GM18951 (cell line): Measurements from ENCODE around the gene GATAD2B.
"Not testable (repeated sequence)": the region's sequence is repeated elsewhere in the genome, so short reads cannot be mapped to it uniquely, and the experiment has no call there.

Experiments
- POLR2A ChIP-seq: IDR thresholded peaks from 4 replicates; pipeline ENCODE4 v1.6.1; 2011; ENCODE audit warnings: mild to moderate bottlenecking; ENCODE audit not compliant: insufficient read length, insufficient read depth; ENCODE audit errors: extremely low read depth
- in situ Hi-C: fragments of 300-500 bp; cut with MboI; formaldehyde crosslinking; loops from one replicate; pipeline ENCODE4 v1.12.0; 2022; ENCODE audit warnings: low sequenced_read_pairs, mixed read lengths, inconsistent platforms; ENCODE audit not compliant: unreplicated experiment

The GATAD2B gene

DNA sequence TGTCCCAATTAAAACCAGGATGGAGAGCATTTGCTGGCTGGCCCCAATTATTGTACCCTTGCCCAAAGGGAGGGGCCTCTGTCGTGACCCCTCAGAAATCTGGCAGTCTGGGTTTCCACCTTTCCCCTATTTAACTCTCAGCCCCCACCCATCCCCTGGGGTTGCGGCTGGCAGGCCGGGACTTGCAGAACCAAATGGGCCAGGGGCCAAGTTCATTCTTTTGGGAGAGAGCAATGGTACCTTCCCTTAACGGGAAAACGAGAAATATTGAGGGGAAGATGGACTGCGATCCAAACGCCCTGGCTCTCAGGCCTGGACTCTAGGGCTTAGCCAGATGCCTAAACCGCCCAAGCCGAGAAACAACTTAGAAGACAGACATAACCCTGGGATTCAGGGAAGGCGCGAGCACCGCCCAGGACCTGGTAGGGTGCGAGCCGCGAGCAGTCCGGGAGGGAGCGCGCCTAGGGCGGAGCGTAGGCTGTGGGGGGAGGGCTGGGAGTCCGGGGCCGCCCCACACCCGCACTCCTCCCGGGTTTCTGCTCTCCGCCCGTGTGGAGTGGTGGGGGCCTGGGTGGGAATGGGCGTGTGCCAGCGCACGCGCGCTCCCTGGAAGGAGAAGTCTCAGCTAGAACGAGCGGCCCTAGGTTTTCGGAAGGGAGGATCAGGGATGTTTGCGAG lies 147.9 kb downstream of the GATAD2B start, which contains the start of gene SLC27A3:
SLC27A3 (plus strand) TSS at position 628 of the 678 bp plus-strand sequence. CDS start 91 bp downstream, outside the sequence.
- TF ChIP-seq POLR2A = no peak
- in situ Hi-C loops = no loop called here

GRCh38 chr1:153774026-153774595 lies 148.7 kb downstream of the GATAD2B start:
- no peak for TF ChIP-seq POLR2A
- in situ Hi-C loops = no loop called here

- in situ Hi-C loops = no loop called here
These were observed 149.5 kb downstream of the GATAD2B start for GRCh38 chr1:153773096-153773921.

DNA sequence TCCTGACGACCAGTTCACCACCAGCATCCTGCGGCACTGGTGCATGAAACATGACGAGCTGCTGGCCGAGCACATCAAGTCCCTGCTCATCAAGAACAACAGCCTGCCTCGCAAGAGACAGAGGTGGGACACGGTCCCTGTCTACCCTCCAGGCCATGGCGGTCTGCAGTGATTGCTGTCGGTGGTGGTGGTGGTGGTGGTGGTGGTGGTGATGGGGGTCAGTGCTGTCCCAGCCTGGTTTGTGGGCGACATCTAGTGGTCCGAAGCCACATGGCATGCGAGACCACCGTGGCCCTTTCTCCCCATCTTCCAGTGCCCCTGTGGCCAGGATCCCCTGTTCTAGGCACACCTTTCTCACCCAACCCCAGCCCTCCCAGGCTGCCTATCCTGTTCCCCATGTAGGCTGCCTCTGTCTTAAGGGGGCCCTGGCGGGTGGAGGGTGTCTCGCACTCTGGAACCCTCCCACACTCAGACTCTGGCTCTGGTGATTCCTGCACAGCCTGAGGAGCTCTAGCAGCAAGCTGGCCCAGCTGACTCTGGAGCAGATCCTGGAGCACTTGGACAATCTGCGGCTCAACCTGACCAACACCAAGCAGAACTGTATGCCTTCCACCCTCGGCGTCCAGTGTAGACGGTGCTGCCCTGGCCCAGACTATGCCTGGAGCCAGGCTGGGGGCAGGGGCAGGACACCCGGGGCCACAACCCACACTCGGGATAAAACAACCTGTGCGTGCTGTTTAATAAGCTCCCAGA lies 150.8 kb downstream of the GATAD2B start:
- no peak for TF ChIP-seq POLR2A
- in situ Hi-C loops = no loop called here

More at GRCh38 chr1:153773096-153773921, 149.5 kb downstream of the GATAD2B start:
- TF ChIP-seq POLR2A = no peak

DNA sequence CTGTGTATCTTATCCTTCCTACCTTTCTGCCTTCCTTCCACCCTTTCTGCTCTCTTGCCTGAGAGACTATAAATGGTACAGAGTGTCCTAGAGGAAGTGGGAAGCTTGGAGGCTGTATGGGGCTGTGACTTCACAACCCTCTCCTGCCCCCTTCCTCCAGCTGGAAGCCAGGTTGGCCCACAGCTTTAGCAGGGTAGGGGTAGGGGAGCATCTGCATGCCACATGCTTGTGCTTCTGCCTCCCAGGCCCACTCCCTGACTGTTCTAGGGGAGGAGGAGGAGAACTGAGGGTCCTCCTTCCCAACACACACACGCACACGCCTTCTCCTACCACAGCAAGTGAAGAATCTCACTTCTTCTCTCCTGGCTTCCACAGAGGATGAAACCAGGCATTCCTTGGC lies 151.5 kb downstream of the GATAD2B start:
- in situ Hi-C loops = no loop called here
- TF ChIP-seq POLR2A = no peak

- no peak for TF ChIP-seq POLR2A
- in situ Hi-C loops = no loop called here
These were observed 152.0 kb downstream of the GATAD2B start for GRCh38 chr1:153770797-153771196.

DNA sequence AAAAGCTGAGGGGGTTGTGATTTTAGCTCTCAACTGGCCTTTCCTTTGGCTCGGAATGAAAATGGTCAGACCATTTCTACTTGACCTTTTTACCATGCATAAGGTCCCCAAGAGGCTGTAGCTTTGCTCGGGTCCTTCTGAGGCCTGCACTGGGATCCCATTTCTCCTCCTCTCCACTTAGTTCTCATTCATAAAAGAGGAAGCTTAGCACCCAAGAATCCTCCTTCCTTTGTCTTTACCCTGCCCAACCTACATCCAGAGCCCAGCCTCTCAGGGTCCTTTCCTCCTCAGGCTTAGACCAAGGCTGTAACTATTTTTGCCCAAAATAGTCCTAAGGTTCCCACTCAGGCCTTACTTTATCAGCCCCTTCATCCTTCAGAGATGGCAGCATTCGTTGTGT lies 153.6 kb downstream of the GATAD2B start:
- no peak for TF ChIP-seq POLR2A
- in situ Hi-C loops = no loop called here

DNA sequence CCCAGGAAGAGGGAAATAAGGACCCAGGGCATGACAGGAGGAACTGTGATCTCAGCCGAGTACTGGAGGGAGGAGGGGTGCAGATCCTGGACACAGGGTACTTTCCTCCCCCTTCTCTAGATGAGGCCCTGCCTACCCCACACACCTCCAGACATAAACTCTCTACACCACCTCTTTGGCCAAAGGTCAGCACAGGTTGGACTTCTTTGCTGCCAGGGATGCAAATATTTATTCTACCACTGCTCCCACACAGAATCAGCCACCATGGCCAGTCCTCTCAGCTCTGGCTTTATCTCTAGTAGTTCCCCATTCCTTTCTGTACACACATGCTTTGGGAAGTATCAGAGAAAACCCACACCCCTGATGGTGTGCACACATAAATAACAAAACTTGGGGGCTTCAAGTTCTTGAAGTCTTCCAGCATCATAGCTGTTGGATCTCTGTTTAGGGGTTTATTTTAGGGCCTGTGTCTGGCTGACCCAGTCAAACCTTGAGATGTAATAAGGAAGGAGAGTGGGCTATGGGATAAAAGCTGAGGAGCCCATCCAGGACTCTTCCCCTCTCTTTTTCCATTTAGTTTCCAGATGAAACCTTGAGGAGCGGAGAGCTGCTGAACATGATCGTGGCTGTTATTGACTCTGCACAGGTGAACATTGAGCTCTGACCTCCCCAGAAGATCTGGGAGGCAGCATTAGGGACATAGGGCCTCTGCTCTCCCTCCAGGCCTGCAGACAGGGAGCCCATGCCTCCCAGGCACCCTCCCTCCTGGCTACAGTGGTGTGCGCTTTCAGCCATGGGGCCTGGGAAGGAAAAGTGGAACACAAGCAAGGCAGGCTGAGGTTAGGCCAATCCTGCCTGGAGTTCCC lies 154.2 kb downstream of the GATAD2B start:
- no peak for TF ChIP-seq POLR2A
- in situ Hi-C loops = no loop called here

DNA sequence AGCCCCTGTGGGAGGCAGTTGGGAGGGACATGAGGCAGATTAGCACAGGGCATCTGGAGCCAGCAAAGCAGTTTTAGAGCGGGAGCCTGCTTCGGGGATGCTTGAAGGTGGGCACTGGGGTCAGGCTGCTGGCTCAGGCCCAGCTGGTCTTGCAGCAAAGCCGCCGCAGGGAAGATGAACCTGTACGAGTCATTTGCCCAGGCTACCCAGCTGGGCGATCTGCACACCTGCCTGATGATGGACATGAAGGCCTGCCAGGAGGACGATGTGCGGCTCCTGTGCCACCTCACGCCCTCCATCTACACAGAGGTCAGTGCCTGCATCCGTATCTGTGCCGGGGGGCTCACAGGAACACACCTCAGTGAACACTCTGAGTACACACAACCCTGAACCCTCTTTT lies 155.3 kb downstream of the GATAD2B start:
- in situ Hi-C loops = no loop called here
- TF ChIP-seq POLR2A = no peak

GRCh38 chr1:153766663-153767062 lies 156.1 kb downstream of the GATAD2B start:
- in situ Hi-C loops = not testable (repeated sequence)

GRCh38 chr1:153764310-153764709 lies 158.5 kb downstream of the GATAD2B start:
- TF ChIP-seq POLR2A = no peak
- in situ Hi-C loops = no loop called here
